GM21515 (cell line): Measurements from ENCODE around the gene SEMA4A.

ENCODE experiments used
- ATAC-seq: cut with Tn5 transposase; IDR thresholded peaks from one replicate; pipeline ENCODE4 v1.9.1; 2021; ENCODE audit not compliant: unreplicated experiment

The SEMA4A gene

DNA sequence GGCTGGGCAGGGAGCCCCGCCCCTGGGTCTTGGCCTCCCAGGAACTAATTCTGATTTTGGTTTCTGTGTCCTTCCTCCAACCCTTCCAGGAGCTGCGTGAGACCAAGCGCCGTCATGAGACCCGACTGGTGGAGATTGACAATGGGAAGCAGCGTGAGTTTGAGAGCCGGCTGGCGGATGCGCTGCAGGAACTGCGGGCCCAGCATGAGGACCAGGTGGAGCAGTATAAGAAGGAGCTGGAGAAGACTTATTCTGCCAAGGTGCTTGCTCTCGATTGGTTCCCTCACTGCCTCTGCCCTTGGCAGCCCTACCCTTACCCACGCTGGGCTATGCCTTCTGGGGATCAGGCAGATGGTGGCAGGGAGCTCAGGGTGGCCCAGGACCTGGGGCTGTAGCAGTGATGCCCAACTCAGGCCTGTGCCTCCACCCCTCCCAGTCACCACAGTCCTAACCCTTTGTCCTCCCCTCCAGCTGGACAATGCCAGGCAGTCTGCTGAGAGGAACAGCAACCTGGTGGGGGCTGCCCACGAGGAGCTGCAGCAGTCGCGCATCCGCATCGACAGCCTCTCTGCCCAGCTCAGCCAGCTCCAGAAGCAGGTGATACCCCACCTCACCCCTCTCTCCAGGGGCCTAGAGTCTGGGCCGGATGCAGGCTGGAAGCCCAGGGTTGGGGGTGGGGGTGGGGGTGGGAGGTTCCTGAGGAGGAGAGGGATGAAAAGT is 18.5 kb upstream of the SEMA4A start:
- ATAC-seq = no peak

DNA sequence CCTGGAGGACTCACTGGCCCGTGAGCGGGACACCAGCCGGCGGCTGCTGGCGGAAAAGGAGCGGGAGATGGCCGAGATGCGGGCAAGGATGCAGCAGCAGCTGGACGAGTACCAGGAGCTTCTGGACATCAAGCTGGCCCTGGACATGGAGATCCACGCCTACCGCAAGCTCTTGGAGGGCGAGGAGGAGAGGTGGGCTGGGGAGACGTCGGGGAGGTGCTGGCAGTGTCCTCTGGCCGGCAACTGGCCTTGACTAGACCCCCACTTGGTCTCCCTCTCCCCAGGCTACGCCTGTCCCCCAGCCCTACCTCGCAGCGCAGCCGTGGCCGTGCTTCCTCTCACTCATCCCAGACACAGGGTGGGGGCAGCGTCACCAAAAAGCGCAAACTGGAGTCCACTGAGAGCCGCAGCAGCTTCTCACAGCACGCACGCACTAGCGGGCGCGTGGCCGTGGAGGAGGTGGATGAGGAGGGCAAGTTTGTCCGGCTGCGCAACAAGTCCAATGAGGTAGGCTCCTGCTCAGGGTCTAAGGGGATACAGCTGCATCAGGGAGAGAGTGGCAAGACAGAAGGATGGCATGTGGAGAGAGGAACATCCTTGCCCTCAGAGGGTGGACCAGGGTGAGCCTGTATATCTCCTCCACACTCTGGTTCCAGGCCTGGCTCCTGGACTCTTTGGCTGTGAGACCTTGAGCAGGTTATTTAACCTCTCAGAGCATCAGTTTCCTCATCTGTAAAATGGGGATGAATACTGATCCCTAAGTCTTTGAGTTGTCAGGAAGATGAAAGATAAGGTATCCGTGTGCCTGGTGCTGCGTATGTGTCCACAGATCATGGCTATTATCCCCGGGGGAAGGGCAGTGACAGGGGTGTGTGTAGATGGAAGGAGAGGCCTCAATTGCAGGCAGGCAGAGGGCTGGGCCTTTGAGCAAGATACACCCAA is 17.2 kb upstream of the SEMA4A start:
- no peak for ATAC-seq

DNA sequence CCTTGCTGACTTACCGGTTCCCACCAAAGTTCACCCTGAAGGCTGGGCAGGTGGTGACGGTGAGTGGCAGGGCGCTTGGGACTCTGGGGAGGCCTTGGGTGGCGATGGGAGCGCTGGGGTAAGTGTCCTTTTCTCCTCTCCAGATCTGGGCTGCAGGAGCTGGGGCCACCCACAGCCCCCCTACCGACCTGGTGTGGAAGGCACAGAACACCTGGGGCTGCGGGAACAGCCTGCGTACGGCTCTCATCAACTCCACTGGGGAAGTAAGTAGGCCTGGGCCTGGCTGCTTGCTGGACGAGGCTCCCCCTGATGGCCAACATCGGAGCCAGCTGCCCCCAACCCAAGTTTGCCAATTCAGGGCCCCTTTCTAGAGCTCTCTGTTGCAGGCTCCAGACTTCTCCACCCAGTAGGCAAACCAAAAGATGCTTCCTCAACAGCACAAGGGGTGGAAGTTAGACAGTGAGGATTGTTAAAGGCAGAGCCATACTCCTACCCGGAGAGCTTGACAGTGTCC is 16.4 kb upstream of the SEMA4A start:
- no peak for ATAC-seq

- ATAC-seq = no peak
Measured at GRCh38 chr1:156138458-156138867, 14.9 kb upstream of the SEMA4A start.

- ATAC-seq = no peak
Measured at GRCh38 chr1:156140879-156141707, 12.3 kb upstream of the SEMA4A start.

DNA sequence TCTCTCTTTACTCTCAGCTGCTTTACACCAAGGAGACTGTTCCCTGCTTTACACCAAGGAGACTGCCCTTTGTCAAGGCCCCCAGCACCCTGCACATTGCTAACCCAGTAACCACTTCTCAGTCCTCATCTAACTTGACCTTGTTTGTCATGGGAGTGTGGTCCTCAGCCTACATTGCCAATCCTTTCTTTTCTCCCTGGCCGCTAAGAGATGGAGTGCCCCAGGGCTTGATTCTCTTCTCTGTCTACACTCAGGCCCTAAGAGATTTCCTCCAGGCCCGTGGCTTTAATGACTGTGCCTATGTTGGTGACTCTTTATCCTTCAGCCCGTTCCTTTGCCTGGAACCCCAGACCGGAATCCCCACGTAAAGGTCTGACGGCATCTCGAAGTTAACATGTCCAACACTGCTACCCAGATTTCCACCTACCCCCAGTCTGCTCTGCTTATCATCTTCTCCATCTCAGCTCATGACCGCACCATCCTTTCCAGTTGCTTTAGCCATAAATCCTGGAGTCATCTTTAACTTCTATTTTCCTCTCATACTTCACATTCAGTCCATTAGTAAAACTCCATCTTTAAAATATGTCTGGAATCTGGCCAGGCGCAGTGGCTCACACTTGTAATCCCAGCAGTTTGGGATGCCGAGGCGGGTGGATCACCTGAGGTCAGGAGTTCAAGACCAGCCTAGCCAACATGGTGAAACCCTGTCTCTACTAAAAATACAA is 9.5 kb upstream of the SEMA4A start:
- ATAC-seq = no peak

DNA sequence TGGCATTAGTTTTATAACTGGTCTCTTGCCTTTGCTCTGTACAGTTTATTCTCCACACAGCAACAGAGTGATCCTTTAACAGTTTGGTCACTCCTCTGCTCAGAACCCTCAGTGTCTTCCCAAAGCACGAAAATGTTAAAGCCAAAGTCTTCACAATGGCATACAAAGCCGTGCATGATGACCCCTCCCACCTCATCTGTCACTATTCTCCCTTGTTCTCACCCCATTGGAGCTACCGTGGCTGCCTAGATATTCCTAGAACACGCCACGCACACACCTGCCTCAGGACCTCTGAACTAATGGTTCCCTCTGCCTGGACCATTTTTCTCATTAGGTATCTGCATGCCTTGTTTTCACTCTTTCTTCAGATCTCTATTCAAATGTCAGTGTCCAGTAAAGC is 8.6 kb upstream of the SEMA4A start:
- ATAC-seq = no peak

DNA sequence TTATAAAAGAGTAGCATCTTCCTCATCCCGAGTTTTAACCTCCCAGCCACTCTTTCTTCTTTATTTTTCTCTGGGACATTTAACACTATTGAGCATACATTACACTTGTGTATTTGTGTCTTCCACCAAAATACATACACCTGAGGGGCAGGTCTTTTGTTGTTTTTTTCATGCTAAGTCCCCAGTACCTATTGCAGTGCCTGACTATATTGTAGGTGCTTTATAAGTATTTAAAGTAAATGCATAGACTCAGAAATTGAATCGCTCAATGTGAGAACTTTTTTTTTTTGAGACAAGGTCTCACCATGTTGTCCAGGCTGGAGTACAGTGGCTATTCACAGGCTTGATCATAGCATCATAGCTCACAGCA is 7.8 kb upstream of the SEMA4A start:
- ATAC-seq = no peak

GRCh38 chr1:156146020-156146768 is 7.2 kb upstream of the SEMA4A start:
- ATAC-seq = no peak

GRCh38 chr1:156146769-156147405 is 6.5 kb upstream of the SEMA4A start:
- no peak for ATAC-seq

- no peak for ATAC-seq
Measured at GRCh38 chr1:156148216-156148615, 5.2 kb upstream of the SEMA4A start.

GRCh38 chr1:156149374-156150332 is 3.7 kb upstream of the SEMA4A start:
- ATAC-seq = peak; percentile 56

- no peak for ATAC-seq
Measured at GRCh38 chr1:156150333-156151011, 2.9 kb upstream of the SEMA4A start.

- ATAC-seq = no peak
Measured at GRCh38 chr1:156151093-156151688, 2.2 kb upstream of the SEMA4A start.

DNA sequence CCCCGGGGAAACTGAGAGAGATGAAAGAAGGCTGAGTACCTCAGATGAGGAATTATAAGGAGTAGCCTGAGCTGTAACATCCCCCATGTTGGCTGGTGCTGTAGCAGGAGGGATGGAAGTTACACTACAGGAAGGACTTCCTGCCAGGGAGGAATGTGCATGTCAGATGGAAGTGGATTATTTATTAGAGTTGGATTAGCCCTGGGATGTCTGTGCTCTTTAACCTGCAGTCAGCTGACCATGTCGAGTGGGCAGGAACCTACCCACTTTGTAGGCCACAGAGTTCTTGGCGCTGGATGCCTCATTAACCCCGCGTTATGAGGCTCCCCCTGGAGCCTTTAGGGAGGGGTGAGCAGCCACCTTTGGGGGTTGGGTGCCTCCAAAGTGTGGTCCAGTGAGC is 757 bp upstream of the SEMA4A start:
- no peak for ATAC-seq

- ATAC-seq = no peak
Measured at GRCh38 chr1:156154317-156154749, 948 bp downstream of the SEMA4A start.
